DND-41 (cell line): Measurements from ENCODE around the gene RYR3.

ENCODE experiments used
- CTCF ChIP-seq: IDR thresholded peaks from 2 replicates; pipeline ENCODE4 v1.5.1; 2012; ENCODE audit warnings: borderline replicate concordance, low read length, moderate library complexity, mild to moderate bottlenecking; ENCODE audit not compliant: poor library complexity, severe bottlenecking; ENCODE audit errors: extremely low read depth
- EZH2 ChIP-seq: IDR thresholded peaks from 3 replicates; pipeline ENCODE4 v1.6.1; 2012; ENCODE audit warnings: borderline replicate concordance, low read depth, mild to moderate bottlenecking, moderate library complexity, low read length, inconsistent platforms; ENCODE audit not compliant: severe bottlenecking

- TF ChIP-seq CTCF = no peak
- no peak for TF ChIP-seq EZH2
Measured at GRCh38 chr15:33440900-33441299, 130.1 kb downstream of the RYR3 start.
